H9 (cell line): ENCODE results near the gene FGFR4. TPM values are rescaled to one million over a fixed set of nuclear protein-coding genes. Genes with fewer than 3 reads are reported as not detected.

Experiments used
- DNase-seq: peaks from one replicate; pipeline ENCODE4 v3.0.0-alpha.2; 2017
- H2AFZ ChIP-seq: one replicate; pipeline ENCODE4 v1.6.1; 2013; ENCODE audit warnings: mild to moderate bottlenecking, low read length, control low read depth, moderate library complexity
- H2AK5ac ChIP-seq: 2 replicates; pipeline ENCODE4 v1.6.1; 2013; ENCODE audit warnings: low read length, control low read depth, mixed read lengths; ENCODE audit not compliant: insufficient read length
- H2BK120ac ChIP-seq: one replicate; pipeline ENCODE4 v1.6.1; 2013; ENCODE audit warnings: low read depth, mild to moderate bottlenecking, low read length, control low read depth, inconsistent platforms; ENCODE audit not compliant: poor library complexity, severe bottlenecking
- H2BK12ac ChIP-seq: 2 replicates; pipeline ENCODE4 v1.6.1; 2013; ENCODE audit warnings: low read length, control low read depth, mixed read lengths, low read depth; ENCODE audit not compliant: insufficient read length
- H2BK15ac ChIP-seq: 2 replicates; pipeline ENCODE4 v1.6.1; 2013; ENCODE audit warnings: low read depth, low read length, control low read depth
- H2BK20ac ChIP-seq: one replicate; pipeline ENCODE4 v1.6.1; 2013; ENCODE audit warnings: low read depth, mild to moderate bottlenecking, low read length, control low read depth, inconsistent platforms; ENCODE audit not compliant: poor library complexity, severe bottlenecking
- H2BK5ac ChIP-seq: 2 replicates; pipeline ENCODE4 v1.6.1; 2013; ENCODE audit warnings: low read length, control low read depth, mixed read lengths; ENCODE audit not compliant: insufficient read length
- H3K14ac ChIP-seq: 2 replicates; pipeline ENCODE4 v1.6.1; 2013; ENCODE audit warnings: low read length, control low read depth; ENCODE audit not compliant: insufficient read depth
- H3K18ac ChIP-seq: 2 replicates; pipeline ENCODE4 v1.6.1; 2013; ENCODE audit warnings: low read depth, mild to moderate bottlenecking, mixed read lengths, low read length, control low read depth; ENCODE audit not compliant: insufficient read length
- H3K23ac ChIP-seq: 2 replicates; pipeline ENCODE4 v1.6.1; 2013; ENCODE audit warnings: low read length, control low read depth, mixed read lengths, low read depth; ENCODE audit not compliant: insufficient read length
- H3K23me2 ChIP-seq: 2 replicates; pipeline ENCODE4 v1.6.1; 2013; ENCODE audit warnings: low read depth, mild to moderate bottlenecking, mixed read lengths, low read length, control low read depth; ENCODE audit not compliant: insufficient read length, poor library complexity, severe bottlenecking
- H3K27ac ChIP-seq: 2 replicates; pipeline ENCODE4 v1.5.1; 2013; ENCODE audit warnings: low read length, control low read depth, mixed read lengths, low read depth; ENCODE audit not compliant: insufficient read length
- H3K27me3 ChIP-seq: 2 replicates; pipeline ENCODE4 v1.6.1; 2013; ENCODE audit warnings: low read length, control low read depth, inconsistent platforms; ENCODE audit not compliant: insufficient read depth
- H3K4ac ChIP-seq: 2 replicates; pipeline ENCODE4 v1.6.1; 2013; ENCODE audit warnings: low read depth, mild to moderate bottlenecking, control low read depth, inconsistent platforms, low read length, moderate library complexity
- H3K4me1 ChIP-seq: 2 replicates; pipeline ENCODE4 v1.6.1; 2013; ENCODE audit warnings: low read length, control low read depth, inconsistent platforms; ENCODE audit not compliant: insufficient read depth
- H3K4me2 ChIP-seq: 2 replicates; pipeline ENCODE4 v1.6.1; 2013; ENCODE audit warnings: low read length, control low read depth, mixed read lengths; ENCODE audit not compliant: insufficient read length, insufficient read depth
- H3K56ac ChIP-seq: 2 replicates; pipeline ENCODE4 v1.6.1; 2013; ENCODE audit warnings: low read depth, mild to moderate bottlenecking, mixed read lengths, low read length, control low read depth; ENCODE audit not compliant: insufficient read length
- H3K79me1 ChIP-seq: 2 replicates; pipeline ENCODE4 v1.6.1; 2013; ENCODE audit warnings: low read depth, mild to moderate bottlenecking, moderate library complexity, low read length, control low read depth, inconsistent platforms; ENCODE audit not compliant: insufficient read depth, poor library complexity, severe bottlenecking
- H3K79me2 ChIP-seq: 2 replicates; pipeline ENCODE4 v1.6.1; 2013; ENCODE audit warnings: low read length, control low read depth, inconsistent platforms; ENCODE audit not compliant: insufficient read depth
- H3K9ac ChIP-seq: 2 replicates; pipeline ENCODE4 v1.6.1; 2013; ENCODE audit warnings: low read length, control low read depth, mixed read lengths; ENCODE audit not compliant: insufficient read length; ENCODE audit errors: extremely low read depth
- H3K9me3 ChIP-seq: one replicate; pipeline ENCODE4 v1.6.1; 2013; ENCODE audit warnings: low read depth, low read length, inconsistent platforms; ENCODE audit not compliant: control insufficient read depth
- H3T11ph ChIP-seq: one replicate; pipeline ENCODE4 v1.6.1; 2013; ENCODE audit warnings: mild to moderate bottlenecking, low read length, control low read depth, inconsistent platforms
- H4K20me1 ChIP-seq: one replicate; pipeline ENCODE4 v1.6.1; 2013; ENCODE audit not compliant: control insufficient read depth, insufficient read length, insufficient read depth
- H4K5ac ChIP-seq: 2 replicates; pipeline ENCODE4 v1.6.1; 2013; ENCODE audit warnings: low read depth, mild to moderate bottlenecking, mixed read lengths, low read length, control low read depth; ENCODE audit not compliant: insufficient read length
- H4K8ac ChIP-seq: replicated peaks from 2 replicates; pipeline ENCODE4 v1.6.1; 2013; ENCODE audit warnings: low read length, control low read depth, mixed read lengths, low read depth; ENCODE audit not compliant: insufficient read length
- H4K91ac ChIP-seq: 2 replicates; pipeline ENCODE4 v1.6.1; 2013; ENCODE audit warnings: low read depth, mild to moderate bottlenecking, moderate library complexity, mixed read lengths, low read length, control low read depth; ENCODE audit not compliant: insufficient read length
- H3K27ac Mint-ChIP-seq, 3 experiments: 2 replicates in 2 of 3; 3 replicates in 1 of 3; pipeline ENCODE4 v1.8.0; 2020 to 2021; ENCODE audit warnings: mixed read lengths in 3 of 3, mild to moderate bottlenecking in 1 of 3, moderate library complexity in 1 of 3
- H3K27me3 Mint-ChIP-seq: 2 replicates; pipeline ENCODE4 v1.8.0; 2021; ENCODE audit warnings: low read depth, mild to moderate bottlenecking, moderate library complexity, mixed read lengths
- H3K36me3 Mint-ChIP-seq, 3 experiments: 2 replicates in 2 of 3; 3 replicates in 1 of 3; pipeline ENCODE4 v1.8.0; 2020 to 2021; ENCODE audit warnings: low read depth in 3 of 3, mixed read lengths in 3 of 3; ENCODE audit not compliant: insufficient read depth in 1 of 3
- H3K4me1 Mint-ChIP-seq, 2 experiments: 2 replicates each; pipeline ENCODE4 v1.8.0; 2020; ENCODE audit warnings: mixed read lengths in 2 of 2
- H3K4me3 Mint-ChIP-seq, 2 experiments: 2 replicates in 1 of 2; 3 replicates in 1 of 2; pipeline ENCODE4 v1.8.0; 2020 to 2021; ENCODE audit warnings: mild to moderate bottlenecking in 2 of 2, mixed read lengths in 2 of 2, moderate library complexity in 1 of 2
- H3K9me3 Mint-ChIP-seq, 2 experiments: 2 replicates in 1 of 2; 3 replicates in 1 of 2; pipeline ENCODE4 v1.8.0; 2020; ENCODE audit warnings: mild to moderate bottlenecking in 2 of 2, mixed read lengths in 2 of 2, moderate library complexity in 1 of 2
- WGBS: extraction: QIAGEN DNeasy Blood & Tissue Kit; methylation state at CpG from one replicate; pipeline ENCODE4 v1.1.7; 2013; ENCODE audit warnings: missing lambda C conversion rate, low lambda C conversion rate, mixed read lengths; ENCODE audit not compliant: insufficient read length; ENCODE audit errors: extremely low coverage; 5-methylcytosine and 5-hydroxymethylcytosine counted together
- total RNA-seq: library from RNA; stranded (reverse); gene quantifications from 2 replicates; pipeline ENCODE4 v1.2.1, GENCODE V29; 2021
- TF ChIP-seq, protein P1 (sequence below): fragments of 200-600 bp; sonication (generic); conservative IDR thresholded peaks from 3 replicates; pipeline ENCODE4 v1.8.0; 2021; ENCODE audit warnings: antibody characterized with exemption, mild to moderate bottlenecking

Gene FGFR4
- total RNA-seq, 1 experiment from 2014 or later, result 52.8 TPM

DNA sequence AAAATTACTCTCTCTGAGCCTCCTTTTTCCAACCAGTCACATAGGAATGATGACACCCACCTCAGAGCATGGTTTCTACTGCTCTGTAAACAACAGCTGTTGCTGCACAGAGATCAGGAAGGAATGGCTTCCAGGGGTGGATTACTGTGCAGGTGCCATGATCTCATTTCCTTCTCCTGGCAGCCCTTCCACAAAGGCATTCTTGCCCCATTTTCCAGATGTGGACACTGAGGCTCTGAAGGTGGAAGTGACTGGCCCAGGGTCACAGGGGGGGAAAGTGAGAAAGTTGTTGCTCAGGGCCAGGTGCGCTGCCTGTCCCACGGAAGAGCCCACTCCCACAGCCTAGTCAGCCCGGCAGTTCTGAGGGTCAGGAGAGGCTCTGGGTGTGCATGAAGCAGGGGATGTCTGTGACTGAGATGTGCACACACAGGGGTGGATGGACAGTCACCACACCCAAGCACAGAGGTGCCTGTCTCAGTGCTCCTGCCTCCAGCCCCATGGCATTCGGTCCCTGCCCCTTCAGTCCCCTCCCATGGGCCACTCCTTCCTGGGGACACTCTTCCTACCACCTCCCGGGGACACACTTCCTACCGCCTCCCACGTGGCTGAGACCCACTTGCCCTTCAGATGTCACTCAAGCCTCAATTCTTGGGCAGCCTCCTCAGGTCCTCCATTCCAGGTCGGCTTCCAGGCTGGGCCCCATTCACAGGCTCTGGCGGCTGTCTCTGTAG lies 17.0 kb downstream of the FGFR4 start:
- no peak overlapping the region for H3K14ac ChIP-seq
- H2AK5ac ChIP-seq, result no peak overlapping the region
- H3K23ac ChIP-seq, result no peak overlapping the region
- no peak overlapping the region for H3T11ph ChIP-seq
- H3K18ac ChIP-seq, result no peak overlapping the region
- no peaks in the 10 kb centered on the region for H3K27me3 ChIP-seq
- no peak overlapping the region for H4K91ac ChIP-seq
- no peak overlapping the region for H3K4ac ChIP-seq
- no peaks in the 10 kb centered on the region for H3K79me2 ChIP-seq
- no peaks in the 10 kb centered on the region for H3K23me2 ChIP-seq
- no CpG with 5 or more reads among the region's 9 CpGs for WGBS
- no peak overlapping the region for H3K4me2 ChIP-seq
- no peaks in the 10 kb centered on the region for H4K20me1 ChIP-seq
- DNase-seq, result no peak
- no peak overlapping the region for H3K27ac Mint-ChIP-seq
- no peak overlapping the region for H3K4me3 Mint-ChIP-seq
- H3K9me3 ChIP-seq, result no peaks in the 10 kb centered on the region
- H3K4me1 Mint-ChIP-seq, result peaks cover 16 to 28% of the 10 kb centered on the region in 2 experiments
- no peaks in the 10 kb centered on the region for H3K79me1 ChIP-seq
- no peak overlapping the region for H2BK120ac ChIP-seq
- H2BK20ac ChIP-seq, result no peak overlapping the region
- H3K56ac ChIP-seq, result no peak overlapping the region
- no peak overlapping the region for H2BK15ac ChIP-seq
- peaks cover 5% of the 10 kb centered on the region; the same call in 1 of the 2 replicates for H3K4me1 ChIP-seq
- peaks cover 1% of the 10 kb centered on the region; the same call in 1 of the 2 replicates for H3K27me3 Mint-ChIP-seq
- no peak overlapping the region for H2BK5ac ChIP-seq
- H3K27ac ChIP-seq, result no peak overlapping the region
- no peak overlapping the region for H3K9ac ChIP-seq
- no peak overlapping the region for H4K8ac ChIP-seq
- H4K5ac ChIP-seq, result no peak overlapping the region
- no peak overlapping the region for H2AFZ ChIP-seq
- H2BK12ac ChIP-seq, result no peak overlapping the region
- TF ChIP-seq, protein P1, sequence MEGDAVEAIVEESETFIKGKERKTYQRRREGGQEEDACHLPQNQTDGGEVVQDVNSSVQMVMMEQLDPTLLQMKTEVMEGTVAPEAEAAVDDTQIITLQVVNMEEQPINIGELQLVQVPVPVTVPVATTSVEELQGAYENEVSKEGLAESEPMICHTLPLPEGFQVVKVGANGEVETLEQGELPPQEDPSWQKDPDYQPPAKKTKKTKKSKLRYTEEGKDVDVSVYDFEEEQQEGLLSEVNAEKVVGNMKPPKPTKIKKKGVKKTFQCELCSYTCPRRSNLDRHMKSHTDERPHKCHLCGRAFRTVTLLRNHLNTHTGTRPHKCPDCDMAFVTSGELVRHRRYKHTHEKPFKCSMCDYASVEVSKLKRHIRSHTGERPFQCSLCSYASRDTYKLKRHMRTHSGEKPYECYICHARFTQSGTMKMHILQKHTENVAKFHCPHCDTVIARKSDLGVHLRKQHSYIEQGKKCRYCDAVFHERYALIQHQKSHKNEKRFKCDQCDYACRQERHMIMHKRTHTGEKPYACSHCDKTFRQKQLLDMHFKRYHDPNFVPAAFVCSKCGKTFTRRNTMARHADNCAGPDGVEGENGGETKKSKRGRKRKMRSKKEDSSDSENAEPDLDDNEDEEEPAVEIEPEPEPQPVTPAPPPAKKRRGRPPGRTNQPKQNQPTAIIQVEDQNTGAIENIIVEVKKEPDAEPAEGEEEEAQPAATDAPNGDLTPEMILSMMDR, result no peak
- peaks cover 0 to 2% (median 0%) of the 10 kb centered on the region in 3 experiments; a peak in 1 of 7 replicates for H3K36me3 Mint-ChIP-seq
- no peaks in the 10 kb centered on the region for H3K9me3 Mint-ChIP-seq
